HS-5 (cell line): ENCODE results near the gene NABP1.
"Not testable (repeated sequence)": the region's sequence is repeated elsewhere in the genome, so short reads cannot be mapped to it uniquely, and the experiment has no call there.

Experiments
- DNase-seq: peaks from one replicate; pipeline ENCODE4 v3.0.0-alpha.2; 2012; ENCODE audit warnings: low read depth

NABP1 gene, protein sequence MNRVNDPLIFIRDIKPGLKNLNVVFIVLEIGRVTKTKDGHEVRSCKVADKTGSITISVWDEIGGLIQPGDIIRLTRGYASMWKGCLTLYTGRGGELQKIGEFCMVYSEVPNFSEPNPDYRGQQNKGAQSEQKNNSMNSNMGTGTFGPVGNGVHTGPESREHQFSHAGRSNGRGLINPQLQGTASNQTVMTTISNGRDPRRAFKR

DNA sequence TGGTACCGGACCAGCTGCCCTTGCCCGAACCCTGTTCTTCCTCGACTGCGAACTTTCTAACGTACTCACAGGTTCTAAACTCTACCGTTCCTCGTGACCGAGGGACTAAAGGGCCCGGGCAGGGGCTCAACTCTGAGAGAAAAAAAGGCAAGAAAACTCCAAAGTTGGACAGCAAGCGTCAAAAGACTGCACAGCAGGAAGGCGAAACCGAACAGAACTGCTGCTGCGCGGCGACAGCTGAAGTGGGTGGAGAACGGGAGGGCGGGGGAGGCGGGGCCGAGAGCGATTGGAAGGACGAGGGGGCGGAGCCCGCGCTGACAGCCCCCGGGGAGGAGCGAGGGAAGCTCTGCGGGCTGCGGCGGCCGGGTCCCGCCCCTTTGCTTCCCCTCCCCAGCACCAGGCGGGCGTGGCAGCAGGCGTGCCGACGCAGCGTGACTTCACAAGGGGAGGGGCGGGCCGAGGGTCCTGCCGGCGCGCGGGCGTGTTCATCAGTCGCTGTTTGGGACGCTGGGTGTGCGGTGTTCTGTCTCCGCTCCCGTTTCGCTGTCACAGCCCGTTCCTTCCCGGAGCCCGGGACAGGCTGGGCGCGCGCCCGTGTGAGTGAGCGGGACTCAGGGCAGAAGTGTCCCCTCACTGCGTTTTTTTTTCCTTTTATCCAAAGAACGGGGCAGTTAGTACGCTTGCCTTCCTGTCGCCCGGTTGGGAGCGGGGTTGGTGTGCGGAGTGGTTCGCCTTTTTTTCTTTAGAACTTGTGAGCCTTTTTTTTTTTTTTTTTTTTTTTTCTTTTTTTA, at the start of gene NABP1:
NABP1 (plus strand) TSS at position 491 of the 791 bp plus-strand sequence. CDS start 479 bp downstream, outside the sequence.
- no peak for DNase-seq

- DNase-seq = no peak
Measured at GRCh38 chr2:191629001-191629453, 48.9 kb upstream of the NABP1 start.

DNA sequence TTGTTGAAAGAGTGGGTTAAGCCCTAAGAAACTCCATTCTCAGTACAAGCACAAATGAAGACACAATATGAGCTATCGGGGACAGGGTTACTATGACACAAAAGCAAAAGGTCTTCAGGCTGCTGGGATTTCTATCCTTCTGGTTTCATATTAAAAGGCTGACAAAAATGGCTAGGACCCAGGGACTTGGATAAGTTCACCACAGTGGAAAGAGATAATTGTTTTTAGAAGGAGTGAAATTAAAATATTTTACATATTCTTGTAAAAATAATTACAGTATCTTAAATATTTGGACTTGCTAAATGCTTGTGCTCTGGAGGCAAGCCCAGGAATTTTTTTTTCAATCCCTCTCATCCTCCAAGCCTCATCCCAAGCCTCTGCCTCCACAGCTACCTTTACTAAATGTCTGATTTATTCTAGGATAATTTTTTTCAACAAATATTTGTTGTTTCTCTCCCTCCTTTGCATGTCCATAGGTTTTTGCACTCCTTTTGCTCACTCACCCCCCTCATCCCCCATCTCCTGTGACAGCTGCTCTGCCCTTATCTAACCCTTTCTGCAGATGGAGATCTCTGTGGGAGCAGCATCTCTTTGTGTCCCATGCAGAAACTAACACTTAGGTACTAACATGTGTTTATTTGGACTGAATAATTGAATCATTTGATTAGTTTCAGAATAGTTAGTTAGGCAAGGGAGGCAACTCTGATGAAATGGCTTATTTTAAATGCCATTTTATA, 47.8 kb upstream of the NABP1 start:
- no peak for DNase-seq

- DNase-seq = no peak
Measured at GRCh38 chr2:191631754-191632153, 46.2 kb upstream of the NABP1 start.

DNA sequence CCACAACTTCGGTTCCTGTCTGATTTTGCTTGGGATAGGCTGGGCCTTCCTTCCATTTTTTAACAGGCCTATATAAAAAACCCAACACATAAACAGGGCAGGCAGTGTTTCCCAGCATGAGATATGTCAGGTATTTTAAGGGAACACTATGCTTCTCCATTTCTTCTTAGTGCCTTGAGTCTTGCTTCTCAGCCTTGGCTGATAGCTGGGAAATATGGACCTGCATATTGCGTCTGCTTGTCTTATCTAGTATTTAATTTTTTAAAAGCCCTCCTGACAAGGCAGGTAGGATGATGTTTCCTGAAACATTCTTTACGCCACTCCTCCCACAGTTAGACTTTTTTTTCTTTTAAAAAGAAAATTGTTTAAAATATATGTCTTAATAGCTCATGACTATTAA, 45.5 kb upstream of the NABP1 start:
- no peak for DNase-seq

DNA sequence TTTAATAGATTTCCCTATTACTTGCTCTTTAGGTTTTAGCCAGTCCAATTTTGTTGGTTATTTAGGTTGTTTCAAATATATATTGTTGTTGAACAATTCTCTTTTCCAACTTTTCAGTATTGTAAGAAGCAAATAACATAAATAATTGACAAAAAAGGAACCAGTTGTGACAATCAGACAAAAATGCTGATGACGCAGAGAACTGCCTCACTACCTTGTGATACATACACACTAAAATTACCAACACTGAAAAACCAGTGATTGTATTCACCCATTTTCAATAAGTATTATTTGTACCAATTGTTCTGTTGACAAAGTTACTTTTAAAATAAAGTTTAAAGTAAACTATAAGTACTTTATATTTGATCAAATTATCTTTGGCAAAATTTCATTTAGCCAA, 43.1 kb upstream of the NABP1 start:
- DNase-seq = no peak

- DNase-seq = peak; percentile 90
Measured at GRCh38 chr2:191635333-191636234, 42.4 kb upstream of the NABP1 start.

GRCh38 chr2:191636235-191636543, 41.7 kb upstream of the NABP1 start:
- peak; percentile 88 for DNase-seq

DNA sequence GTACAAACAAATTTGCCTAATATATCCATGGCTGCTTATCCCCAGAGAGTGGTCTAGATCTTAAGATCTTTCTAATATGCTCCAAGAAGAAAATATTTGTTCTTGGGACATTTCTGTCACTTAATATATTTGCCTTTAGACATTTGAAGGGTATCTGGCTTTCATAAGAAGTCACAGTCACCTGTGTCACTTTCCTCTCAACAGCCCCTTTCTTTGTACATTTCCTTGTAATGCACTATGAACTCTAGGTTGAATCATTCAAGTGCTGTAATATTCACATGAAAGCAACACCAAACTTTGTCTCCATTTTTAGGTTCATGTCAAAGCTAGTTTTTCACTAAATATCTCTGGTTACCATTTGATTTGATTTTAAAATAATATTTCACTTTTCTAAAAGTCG, 41.4 kb upstream of the NABP1 start:
- DNase-seq = no peak

- peak; percentile 61 for DNase-seq
Measured at GRCh38 chr2:191637182-191638078, 40.5 kb upstream of the NABP1 start.

GRCh38 chr2:191638079-191638801, 39.7 kb upstream of the NABP1 start:
- DNase-seq = no peak

- no peak for DNase-seq
Measured at GRCh38 chr2:191638802-191639172, 39.1 kb upstream of the NABP1 start.

DNA sequence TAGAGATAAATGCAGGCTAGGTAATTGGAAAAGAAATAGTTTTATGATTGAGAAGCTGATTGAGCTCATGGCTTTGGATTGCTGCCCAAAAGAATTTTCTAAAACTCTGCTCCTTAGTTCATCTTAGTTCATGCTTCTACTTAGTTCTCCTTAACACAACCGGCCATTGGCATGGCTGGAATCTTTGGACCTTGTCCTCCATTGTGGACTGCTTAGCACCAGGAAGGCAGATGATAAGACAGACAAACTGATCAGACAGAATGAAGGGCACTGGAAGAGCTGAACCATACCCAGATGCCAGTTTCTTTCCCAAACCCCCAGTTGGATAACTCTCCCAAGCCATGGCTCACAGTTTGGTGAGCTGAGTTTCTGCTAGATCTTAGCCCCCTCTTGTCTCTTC, 36.3 kb upstream of the NABP1 start:
- DNase-seq = no peak

DNA sequence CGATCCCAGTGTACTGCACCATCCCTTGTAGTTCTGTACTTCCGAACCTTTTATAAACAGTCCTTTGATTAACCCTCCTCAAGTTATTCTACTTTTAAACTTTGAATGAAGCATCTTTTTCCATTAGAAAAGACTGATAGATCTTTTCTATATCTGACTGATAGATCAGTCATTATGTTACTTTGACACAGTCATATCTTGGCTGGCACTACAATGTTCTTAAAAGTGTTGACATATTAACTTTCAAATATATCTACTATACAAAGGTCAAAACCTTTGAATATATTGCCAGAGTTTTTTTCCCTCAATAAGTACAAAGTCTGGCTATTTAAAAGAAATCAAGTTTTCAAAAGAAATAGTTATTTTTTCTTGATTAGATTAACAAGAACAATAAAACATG, 35.4 kb upstream of the NABP1 start:
- no peak for DNase-seq

- no peak for DNase-seq
Measured at GRCh38 chr2:191643429-191643828, 34.5 kb upstream of the NABP1 start.

DNA sequence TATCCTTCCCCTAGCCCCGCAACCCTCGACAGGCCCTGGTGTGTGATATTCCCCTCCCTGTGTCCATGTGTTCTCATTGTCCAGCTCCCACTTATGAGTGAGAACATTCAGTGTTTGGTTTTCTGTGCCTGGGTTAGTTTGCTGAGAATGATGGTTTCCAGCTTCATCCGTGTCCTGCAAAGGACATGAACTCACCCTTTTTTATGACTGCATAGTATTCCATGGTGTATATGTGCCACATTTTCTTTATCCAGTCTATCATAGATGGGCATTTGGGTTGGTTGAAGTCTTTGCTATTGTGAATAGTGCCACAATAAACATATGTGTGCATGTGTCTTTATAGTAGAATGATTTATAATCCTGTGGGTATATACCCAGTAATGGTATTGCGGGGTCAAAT, 33.3 kb upstream of the NABP1 start:
- DNase-seq = not testable (repeated sequence)

- no peak for DNase-seq
Measured at GRCh38 chr2:191645032-191645431, 32.9 kb upstream of the NABP1 start.

- DNase-seq = no peak
Measured at GRCh38 chr2:191645434-191646162, 32.3 kb upstream of the NABP1 start.

DNA sequence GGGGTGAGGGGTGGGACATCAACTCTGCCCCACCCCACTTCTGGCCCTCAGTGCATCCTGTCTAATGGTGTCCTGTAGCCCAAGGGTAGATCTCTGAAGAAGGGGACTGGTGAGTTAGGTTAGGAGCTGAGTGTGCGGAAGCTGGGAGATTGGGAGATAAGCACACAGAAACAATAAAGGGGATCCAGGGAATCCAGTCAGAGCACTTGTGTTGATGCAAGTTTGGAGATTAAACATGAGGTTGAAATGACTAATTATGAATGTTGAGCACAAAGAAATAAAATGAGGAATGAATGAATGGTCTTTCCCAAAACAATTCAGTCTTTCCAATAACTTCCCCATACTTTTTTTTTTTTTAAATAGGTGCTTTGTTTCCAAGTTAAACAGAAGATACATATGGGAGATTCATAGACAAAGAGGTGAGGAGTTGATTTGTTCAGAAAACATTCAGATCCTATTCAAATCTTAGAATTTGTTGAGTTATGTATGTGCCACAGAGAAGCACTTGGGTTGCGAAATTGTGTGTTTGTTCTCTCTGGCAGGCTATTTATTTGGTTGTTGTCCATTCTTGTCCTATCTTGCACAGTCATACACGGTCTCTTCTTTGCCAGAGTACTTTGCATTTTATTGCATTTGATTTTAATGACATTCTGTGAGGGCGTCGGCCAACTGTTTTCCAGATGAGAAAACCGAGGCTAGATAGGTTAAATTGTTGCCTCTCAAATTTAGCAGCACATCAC, 31.6 kb upstream of the NABP1 start:
- DNase-seq = no peak
